ENCODE measurements around the gene MMP24OS.

DNA sequence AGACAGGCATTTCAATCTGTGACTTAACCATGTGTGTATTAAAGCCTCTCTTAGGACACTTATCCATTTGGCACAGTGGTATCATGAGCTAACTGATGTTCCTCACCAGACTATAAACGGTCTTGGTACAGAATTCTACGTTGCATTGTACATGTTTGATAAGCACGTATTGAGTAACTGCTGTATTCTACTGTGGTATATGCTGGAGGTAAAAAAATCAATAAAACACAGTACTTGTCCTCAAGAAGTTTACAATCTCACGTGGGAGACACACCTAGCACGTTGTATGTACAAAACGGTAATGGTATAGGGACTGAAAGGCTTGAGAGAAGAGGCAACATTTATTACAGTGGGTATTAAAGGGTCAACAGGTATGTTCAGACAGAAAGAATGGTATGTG is 47.5 kb upstream of the MMP24OS start:
- TF ChIP-seq, protein P1, sequence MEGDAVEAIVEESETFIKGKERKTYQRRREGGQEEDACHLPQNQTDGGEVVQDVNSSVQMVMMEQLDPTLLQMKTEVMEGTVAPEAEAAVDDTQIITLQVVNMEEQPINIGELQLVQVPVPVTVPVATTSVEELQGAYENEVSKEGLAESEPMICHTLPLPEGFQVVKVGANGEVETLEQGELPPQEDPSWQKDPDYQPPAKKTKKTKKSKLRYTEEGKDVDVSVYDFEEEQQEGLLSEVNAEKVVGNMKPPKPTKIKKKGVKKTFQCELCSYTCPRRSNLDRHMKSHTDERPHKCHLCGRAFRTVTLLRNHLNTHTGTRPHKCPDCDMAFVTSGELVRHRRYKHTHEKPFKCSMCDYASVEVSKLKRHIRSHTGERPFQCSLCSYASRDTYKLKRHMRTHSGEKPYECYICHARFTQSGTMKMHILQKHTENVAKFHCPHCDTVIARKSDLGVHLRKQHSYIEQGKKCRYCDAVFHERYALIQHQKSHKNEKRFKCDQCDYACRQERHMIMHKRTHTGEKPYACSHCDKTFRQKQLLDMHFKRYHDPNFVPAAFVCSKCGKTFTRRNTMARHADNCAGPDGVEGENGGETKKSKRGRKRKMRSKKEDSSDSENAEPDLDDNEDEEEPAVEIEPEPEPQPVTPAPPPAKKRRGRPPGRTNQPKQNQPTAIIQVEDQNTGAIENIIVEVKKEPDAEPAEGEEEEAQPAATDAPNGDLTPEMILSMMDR (IDR thresholded peaks at IDR 0.05) = no peak
- no peak for TF ChIP-seq POLR2A (IDR thresholded peaks at IDR 0.05)
